Stimulated activated CD8-positive, alpha-beta memory T cell treated with anti-CD3 and anti-CD28 coated beads, Interleukin-7, amount 100 ng/mL, for 1 hour (primary cell): ENCODE data around the gene NAB2.

Experiments
- DNase-seq, 2 donors: peaks; one replicate each; pipeline ENCODE4 v3.0.0-alpha.2; 2020; ENCODE audit warnings: low read depth in 2 of 2

Gene NAB2

GRCh38 chr12:57133013-57133569 lies 44.2 kb downstream of the NAB2 start:
- DNase-seq, result no peak

GRCh38 chr12:57133916-57134315 lies 45.0 kb downstream of the NAB2 start:
- DNase-seq, result no peak

GRCh38 chr12:57134949-57135348 lies 46.0 kb downstream of the NAB2 start:
- DNase-seq, result no peak

GRCh38 chr12:57135527-57136326 lies 46.8 kb downstream of the NAB2 start:
- no peak for DNase-seq

- no peak for DNase-seq
Observed at GRCh38 chr12:57138526-57139272, 49.8 kb downstream of the NAB2 start.

GRCh38 chr12:57139796-57140649 lies 51.1 kb downstream of the NAB2 start:
- DNase-seq, result no peak

GRCh38 chr12:57141249-57141648 lies 52.3 kb downstream of the NAB2 start:
- no peak for DNase-seq

GRCh38 chr12:57142121-57142520 lies 53.2 kb downstream of the NAB2 start:
- DNase-seq, result no peak

GRCh38 chr12:57142727-57143126 lies 53.8 kb downstream of the NAB2 start:
- no peak for DNase-seq

- no peak for DNase-seq
Observed at GRCh38 chr12:57143454-57143853, 54.5 kb downstream of the NAB2 start.
